Measurements from ENCODE around the gene ARPC5L. TPM values are rescaled to one million over a fixed set of nuclear protein-coding genes. Genes with fewer than 3 reads are reported as not detected.

The ARPC5L gene
- total and polyA plus RNA-seq, 4 donors: 22.7 to 29.8 (median 25.9) TPM

GRCh38 chr9:124869986-124870560 lies 8.1 kb downstream of the ARPC5L start:
- intact Hi-C loops (cut with DNase I): loop anchor here in 1 of 2 donors (5.0 kb wide), 1 partner anchor 72 kb away; the partner anchor contains the start of gene GOLGA1
- WGBS, 2 donors: 5 to 7% methylated on average over 12 of the region's 12 CpGs
- Histone ChIP-seq H3K36me3 (ENCODE audit: control insufficient read depth in 1 of 2, insufficient read depth in 2 of 2, low read length in 1 of 2) (peaks cover 0 to under 1% of the 10 kb centered on the region in 2 donors), H3K4me3 (ENCODE audit: low read length in 2 of 2) (peak overlapping the region in 1 of 2 donors; percentile 67), H3K9me3 (ENCODE audit: control insufficient read depth, low read length) (no peaks in the 10 kb centered on the region), H3K27ac (ENCODE audit: low read depth in 1 of 2, low read length in 2 of 2) (no peak overlapping the region), H3K4me1 (ENCODE audit: control insufficient read depth in 1 of 2, insufficient read depth in 2 of 2, low read length in 2 of 2) (no peaks in the 10 kb centered on the region), H3K27me3 (ENCODE audit: control insufficient read depth in 1 of 2, insufficient read depth in 2 of 2, low read length in 1 of 2) (no peaks in the 10 kb centered on the region)
- no peak for DNase-seq
- ATAC-seq (ENCODE audit: low FRiP score): peak; percentile 5

DNA sequence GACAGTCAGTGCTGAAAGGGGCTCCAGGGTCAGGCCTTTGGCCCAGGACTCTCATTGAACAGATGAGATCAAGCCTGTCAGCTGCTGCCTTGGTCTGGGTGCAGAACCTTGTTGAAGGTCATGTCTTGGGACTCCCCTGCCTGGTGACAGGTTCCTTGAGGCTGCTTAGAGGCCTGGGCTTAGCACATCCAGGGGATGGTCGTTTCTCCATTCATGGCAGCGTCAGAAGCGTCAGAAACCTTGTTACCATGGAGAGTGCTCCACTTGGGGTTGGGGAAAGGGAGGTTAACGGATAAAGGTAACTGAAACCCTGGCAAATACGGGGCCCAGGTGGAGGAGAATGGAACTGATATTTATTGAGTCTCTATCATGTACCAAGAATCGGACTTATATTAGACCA lies 8.8 kb downstream of the ARPC5L start:
- DNase-seq (no peak), ATAC-seq (ENCODE audit: low FRiP score) (no peak)
- Histone ChIP-seq H3K9me3 (ENCODE audit: control insufficient read depth, low read length) (no peaks in the 10 kb centered on the region), H3K4me3 (ENCODE audit: low read length in 2 of 2) (peak overlapping the region in 1 of 2 donors; percentile 5), H3K4me1 (ENCODE audit: control insufficient read depth in 1 of 2, insufficient read depth in 2 of 2, low read length in 2 of 2) (no peaks in the 10 kb centered on the region), H3K36me3 (ENCODE audit: control insufficient read depth in 1 of 2, insufficient read depth in 2 of 2, low read length in 1 of 2) (peaks cover 0 to 5% of the 10 kb centered on the region in 2 donors), H3K27ac (ENCODE audit: low read depth in 1 of 2, low read length in 2 of 2) (no peak overlapping the region), H3K27me3 (ENCODE audit: control insufficient read depth in 1 of 2, insufficient read depth in 2 of 2, low read length in 1 of 2) (no peaks in the 10 kb centered on the region)
- intact Hi-C loops (cut with DNase I): loop anchor here in 1 of 2 donors (5.0 kb wide), 1 partner anchor 72 kb away; the partner anchor contains the start of gene GOLGA1
- 67% methylated on average over 6 of the region's 6 CpGs for WGBS, 2 donors

DNA sequence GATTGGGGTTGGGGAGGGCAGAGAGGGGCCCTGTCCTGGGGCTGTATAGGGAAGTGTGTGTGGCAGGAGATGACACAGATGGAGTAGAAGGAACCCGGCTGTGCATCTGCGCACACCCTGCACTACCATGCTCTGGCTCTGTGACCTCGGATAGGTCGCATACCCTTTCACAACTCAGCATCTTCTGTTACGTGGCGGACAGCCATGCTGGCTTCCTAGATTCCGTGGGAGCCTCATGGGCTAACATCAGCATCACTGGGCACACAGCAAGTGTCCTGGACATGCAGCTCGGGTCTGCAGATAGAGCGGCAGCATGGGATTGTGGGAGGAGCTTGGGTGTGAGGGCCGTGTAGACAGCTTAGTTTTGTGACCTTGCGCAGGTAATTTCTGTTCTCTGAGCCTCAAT lies 9.2 kb downstream of the ARPC5L start:
- Histone ChIP-seq H3K36me3 (ENCODE audit: control insufficient read depth in 1 of 2, insufficient read depth in 2 of 2, low read length in 1 of 2) (peaks cover 0 to 7% of the 10 kb centered on the region in 2 donors), H3K4me3 (ENCODE audit: low read length in 2 of 2) (no peak overlapping the region), H3K9me3 (ENCODE audit: control insufficient read depth, low read length) (no peaks in the 10 kb centered on the region), H3K27ac (ENCODE audit: low read depth in 1 of 2, low read length in 2 of 2) (no peak overlapping the region), H3K4me1 (ENCODE audit: control insufficient read depth in 1 of 2, insufficient read depth in 2 of 2, low read length in 2 of 2) (no peaks in the 10 kb centered on the region), H3K27me3 (ENCODE audit: control insufficient read depth in 1 of 2, insufficient read depth in 2 of 2, low read length in 1 of 2) (no peaks in the 10 kb centered on the region)
- WGBS, 2 donors: 77 to 80% methylated on average over 11 of the region's 11 CpGs
- DNase-seq: no peak
- ATAC-seq (ENCODE audit: low FRiP score): no peak
- intact Hi-C loops (cut with DNase I): loop anchor here in 1 of 2 donors (5.0 kb wide), 1 partner anchor 71 kb away; the partner anchor contains the start of gene GOLGA1

DNA sequence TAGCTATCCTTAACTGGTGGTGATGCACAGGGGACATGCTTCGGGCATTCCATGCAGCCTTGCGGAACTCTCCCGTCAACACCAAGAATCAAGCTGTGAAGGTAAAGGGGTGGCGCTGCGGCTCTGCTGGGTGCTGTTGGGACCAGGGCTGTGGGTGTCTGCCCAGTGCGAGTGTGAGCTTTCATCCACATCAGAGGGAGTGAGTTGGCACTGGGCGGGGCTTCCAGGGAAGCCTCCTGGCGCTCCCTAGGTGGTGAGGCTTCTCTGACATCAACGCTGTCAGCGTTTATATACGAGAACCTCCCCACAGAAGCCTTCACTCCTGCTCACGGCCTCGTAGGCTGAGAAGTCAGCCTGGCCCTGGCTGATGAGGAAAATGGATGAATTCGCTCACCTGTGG lies 11.7 kb downstream of the ARPC5L start:
- H3K36me3 ChIP-seq (ENCODE audit: control insufficient read depth in 1 of 2, insufficient read depth in 2 of 2, low read length in 1 of 2): peaks cover 0 to 7% of the 10 kb centered on the region in 2 donors
- no peak overlapping the region for H3K4me3 ChIP-seq (ENCODE audit: low read length in 2 of 2)
- H3K27me3 ChIP-seq (ENCODE audit: control insufficient read depth in 1 of 2, insufficient read depth in 2 of 2, low read length in 1 of 2): no peaks in the 10 kb centered on the region
- ATAC-seq (ENCODE audit: low FRiP score) (no peak), DNase-seq (no peak)
- intact Hi-C loops (cut with DNase I): loop anchor here in 1 of 2 donors (5.0 kb wide), 1 partner anchor 69 kb away; the partner anchor contains the start of gene GOLGA1
- no peaks in the 10 kb centered on the region for H3K4me1 ChIP-seq (ENCODE audit: control insufficient read depth in 1 of 2, insufficient read depth in 2 of 2, low read length in 2 of 2)
- no peak overlapping the region for H3K27ac ChIP-seq (ENCODE audit: low read depth in 1 of 2, low read length in 2 of 2)
- no peaks in the 10 kb centered on the region for H3K9me3 ChIP-seq (ENCODE audit: control insufficient read depth, low read length)
- WGBS, 2 donors: 87% methylated on average over 14 of the region's 14 CpGs

DNA sequence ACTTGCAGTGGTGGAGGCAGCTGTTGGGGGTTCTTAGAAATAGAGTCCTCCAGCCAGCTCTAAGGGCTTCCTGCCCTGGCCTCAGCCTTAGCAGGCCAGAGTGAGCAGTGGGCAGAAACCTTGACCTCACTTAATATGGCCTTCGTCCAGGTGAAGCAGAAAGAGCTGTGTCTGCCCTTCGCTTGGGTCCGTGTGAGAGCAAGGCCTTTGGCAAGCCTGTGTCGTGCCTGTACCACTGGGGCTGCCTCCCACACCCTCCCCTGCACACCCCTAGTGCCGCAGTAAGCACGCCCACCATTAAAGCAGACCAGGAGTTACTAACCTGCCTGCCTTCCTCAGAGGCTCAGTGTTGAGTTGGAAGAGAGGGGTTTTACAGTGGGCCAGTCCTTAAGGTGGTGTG lies 13.6 kb downstream of the ARPC5L start:
- no peak for ATAC-seq (ENCODE audit: low FRiP score)
- intact Hi-C loops (cut with DNase I): no loop called here
- H3K4me1 ChIP-seq (ENCODE audit: control insufficient read depth in 1 of 2, insufficient read depth in 2 of 2, low read length in 2 of 2): no peaks in the 10 kb centered on the region
- H3K27me3 ChIP-seq (ENCODE audit: control insufficient read depth in 1 of 2, insufficient read depth in 2 of 2, low read length in 1 of 2): no peaks in the 10 kb centered on the region
- no peak for DNase-seq
- no peak overlapping the region for H3K27ac ChIP-seq (ENCODE audit: low read depth in 1 of 2, low read length in 2 of 2)
- H3K36me3 ChIP-seq (ENCODE audit: control insufficient read depth in 1 of 2, insufficient read depth in 2 of 2, low read length in 1 of 2): peaks cover 0 to 10% of the 10 kb centered on the region in 2 donors
- no peak overlapping the region for H3K4me3 ChIP-seq (ENCODE audit: low read length in 2 of 2)
- WGBS, 2 donors: 90 to 95% methylated on average over 6 of the region's 6 CpGs
- no peaks in the 10 kb centered on the region for H3K9me3 ChIP-seq (ENCODE audit: control insufficient read depth, low read length)

GRCh38 chr9:124877021-124877782 lies 15.3 kb downstream of the ARPC5L start:
- no peak for ATAC-seq (ENCODE audit: low FRiP score)
- intact Hi-C loops (cut with DNase I): no loop called here
- no peaks in the 10 kb centered on the region for H3K27me3 ChIP-seq (ENCODE audit: control insufficient read depth in 1 of 2, insufficient read depth in 2 of 2, low read length in 1 of 2)
- H3K9me3 ChIP-seq (ENCODE audit: control insufficient read depth, low read length): no peaks in the 10 kb centered on the region
- no peak overlapping the region for H3K27ac ChIP-seq (ENCODE audit: low read depth in 1 of 2, low read length in 2 of 2)
- 81 to 86% methylated on average over 14 of the region's 14 CpGs for WGBS, 2 donors
- H3K4me3 ChIP-seq (ENCODE audit: low read length in 2 of 2): no peak overlapping the region
- no peak for DNase-seq
- H3K4me1 ChIP-seq (ENCODE audit: control insufficient read depth in 1 of 2, insufficient read depth in 2 of 2, low read length in 2 of 2): no peaks in the 10 kb centered on the region
- H3K36me3 ChIP-seq (ENCODE audit: control insufficient read depth in 1 of 2, insufficient read depth in 2 of 2, low read length in 1 of 2): peaks cover 0 to 10% of the 10 kb centered on the region in 2 donors

DNA sequence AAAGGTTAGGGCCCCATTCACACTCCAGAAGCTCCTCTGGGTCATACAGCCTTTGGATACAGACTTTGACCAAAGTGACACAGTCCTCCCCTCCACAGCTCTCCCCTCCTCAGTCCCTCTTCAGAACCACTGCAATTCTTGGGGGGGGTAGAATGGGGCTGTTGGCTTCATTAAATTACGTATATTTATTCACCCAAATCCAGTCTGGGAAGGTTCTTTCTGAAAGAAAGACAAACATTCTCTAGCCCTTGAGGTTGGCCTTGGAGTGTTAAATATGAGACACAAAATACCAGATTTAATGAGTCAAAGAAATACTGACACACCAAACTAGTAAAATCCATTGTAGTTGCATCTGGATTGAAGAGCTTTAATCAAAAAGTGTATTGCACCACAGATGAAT lies 16.1 kb downstream of the ARPC5L start:
- no peak overlapping the region for H3K27ac ChIP-seq (ENCODE audit: low read depth in 1 of 2, low read length in 2 of 2)
- no peaks in the 10 kb centered on the region for H3K27me3 ChIP-seq (ENCODE audit: control insufficient read depth in 1 of 2, insufficient read depth in 2 of 2, low read length in 1 of 2)
- H3K4me3 ChIP-seq (ENCODE audit: low read length in 2 of 2): no peak overlapping the region
- WGBS, 2 donors: 63 to 71% methylated on average over 1 of the region's 1 CpG
- intact Hi-C loops (cut with DNase I): no loop called here
- ATAC-seq (ENCODE audit: low FRiP score): no peak
- H3K9me3 ChIP-seq (ENCODE audit: control insufficient read depth, low read length): no peaks in the 10 kb centered on the region
- no peak for DNase-seq
- H3K36me3 ChIP-seq (ENCODE audit: control insufficient read depth in 1 of 2, insufficient read depth in 2 of 2, low read length in 1 of 2): peaks cover 0 to 10% of the 10 kb centered on the region in 2 donors
- H3K4me1 ChIP-seq (ENCODE audit: control insufficient read depth in 1 of 2, insufficient read depth in 2 of 2, low read length in 2 of 2): no peaks in the 10 kb centered on the region

- Histone ChIP-seq H3K9me3 (ENCODE audit: control insufficient read depth, low read length) (no peaks in the 10 kb centered on the region), H3K27ac (ENCODE audit: low read depth in 1 of 2, low read length in 2 of 2) (no peak overlapping the region), H3K4me1 (ENCODE audit: control insufficient read depth in 1 of 2, insufficient read depth in 2 of 2, low read length in 2 of 2) (no peaks in the 10 kb centered on the region), H3K4me3 (ENCODE audit: low read length in 2 of 2) (no peak overlapping the region), H3K36me3 (ENCODE audit: control insufficient read depth in 1 of 2, insufficient read depth in 2 of 2, low read length in 1 of 2) (peaks cover 0 to 10% of the 10 kb centered on the region in 2 donors), H3K27me3 (ENCODE audit: control insufficient read depth in 1 of 2, insufficient read depth in 2 of 2, low read length in 1 of 2) (no peaks in the 10 kb centered on the region)
- intact Hi-C loops (cut with DNase I): no loop called here
- ATAC-seq (ENCODE audit: low FRiP score) (no peak), DNase-seq (no peak)
- 84 to 85% methylated on average over 6 of the region's 6 CpGs for WGBS, 2 donors
Observed at GRCh38 chr9:124878518-124878917, 16.6 kb downstream of the ARPC5L start.
